HPDE6-E6E7 (cell line): ENCODE results near the gene VANGL2.
"Not testable (repeated sequence)": the region's sequence is repeated elsewhere in the genome, so short reads cannot be mapped to it uniquely, and the experiment has no call there.

ENCODE experiments used
- DNase-seq: peaks from one replicate; pipeline ENCODE4 v3.0.0; 2011; ENCODE audit warnings: missing footprints; ENCODE audit errors: extremely low spot score

The VANGL2 gene

GRCh38 chr1:160370561-160371345 lies 29.6 kb upstream of the VANGL2 start:
- DNase-seq: no peak

DNA sequence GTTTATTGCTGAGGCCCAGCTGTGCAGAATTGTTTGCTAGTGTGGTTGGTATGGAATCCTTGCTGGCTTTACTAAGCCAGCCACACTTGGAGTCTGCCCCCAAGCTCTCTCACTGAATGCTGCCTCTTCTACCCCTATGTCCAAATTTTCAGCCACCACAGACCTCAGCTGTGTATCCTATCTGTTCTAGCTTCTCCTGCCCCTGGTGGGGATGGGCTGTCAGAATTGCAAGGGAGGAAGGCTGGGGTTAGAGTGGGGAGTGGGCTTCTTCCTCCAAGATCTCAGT lies 29.1 kb upstream of the VANGL2 start:
- no peak for DNase-seq

DNA sequence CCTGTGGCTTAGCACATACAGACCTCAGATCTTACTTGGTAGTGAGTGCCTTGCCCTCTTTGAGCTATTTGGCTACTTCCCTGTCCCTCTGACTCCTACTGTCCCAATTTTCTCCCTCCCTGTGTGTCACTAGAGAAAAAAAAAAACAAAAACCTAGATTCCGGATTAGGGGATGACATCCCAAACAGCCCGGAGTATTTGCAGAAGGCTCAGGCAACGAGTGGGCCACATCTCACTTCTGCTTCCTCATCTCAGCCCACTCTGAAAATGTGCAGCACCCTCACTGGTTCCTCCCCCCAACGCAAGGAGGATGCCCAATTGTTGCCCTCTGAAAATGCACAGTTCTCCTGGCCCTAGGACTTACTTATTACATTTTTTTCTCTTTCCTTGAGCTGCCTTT lies 28.6 kb upstream of the VANGL2 start:
- DNase-seq: no peak

- no peak for DNase-seq
Measured at GRCh38 chr1:160373696-160374095, 26.7 kb upstream of the VANGL2 start.

GRCh38 chr1:160374306-160375110 lies 25.9 kb upstream of the VANGL2 start:
- DNase-seq: no peak

GRCh38 chr1:160375788-160376524 lies 24.4 kb upstream of the VANGL2 start:
- DNase-seq: no peak

- no peak for DNase-seq
Measured at GRCh38 chr1:160376525-160377131, 23.7 kb upstream of the VANGL2 start.

- no peak for DNase-seq
Measured at GRCh38 chr1:160377585-160378206, 22.7 kb upstream of the VANGL2 start.

DNA sequence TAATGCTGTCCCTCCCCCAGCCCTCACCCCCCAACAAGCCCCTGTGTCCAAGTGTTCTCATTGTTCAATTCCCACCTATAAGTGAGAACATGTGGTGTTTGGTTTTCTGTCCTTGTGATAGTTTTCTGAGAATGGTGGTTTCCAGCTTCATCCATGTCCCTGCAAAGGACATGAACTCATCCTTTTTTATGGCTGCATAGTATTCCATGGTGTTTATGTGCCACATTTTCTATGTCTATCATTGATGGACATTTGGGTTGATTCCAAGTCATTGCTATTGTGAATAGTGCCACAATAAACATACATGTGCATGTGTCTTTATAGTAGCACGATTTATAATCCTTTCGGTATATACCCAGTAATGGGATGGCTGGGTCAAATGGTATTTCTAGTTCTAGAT lies 15.6 kb upstream of the VANGL2 start:
- not testable (repeated sequence) for DNase-seq

DNA sequence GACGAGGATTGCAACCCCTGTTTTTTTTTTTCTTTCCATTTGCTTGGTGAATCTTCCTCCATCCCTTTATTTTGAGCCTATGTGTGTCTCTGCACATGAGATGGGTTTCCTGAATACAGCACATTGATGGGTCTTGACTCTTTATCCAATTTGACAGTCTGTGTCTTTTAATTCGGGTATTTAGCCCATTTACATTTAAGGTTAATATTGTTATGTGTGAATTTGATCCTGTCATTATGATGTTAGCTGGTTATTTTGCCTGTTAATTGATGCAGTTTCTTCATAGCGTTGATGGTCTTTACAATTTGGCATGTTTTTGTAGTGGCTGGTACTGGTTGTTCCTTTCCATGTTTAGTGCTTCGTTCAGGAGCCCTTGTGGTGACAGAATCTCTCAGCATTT lies 12.0 kb upstream of the VANGL2 start:
- not testable (repeated sequence) for DNase-seq

GRCh38 chr1:160394673-160395072 lies 5.7 kb upstream of the VANGL2 start:
- DNase-seq: no peak

DNA sequence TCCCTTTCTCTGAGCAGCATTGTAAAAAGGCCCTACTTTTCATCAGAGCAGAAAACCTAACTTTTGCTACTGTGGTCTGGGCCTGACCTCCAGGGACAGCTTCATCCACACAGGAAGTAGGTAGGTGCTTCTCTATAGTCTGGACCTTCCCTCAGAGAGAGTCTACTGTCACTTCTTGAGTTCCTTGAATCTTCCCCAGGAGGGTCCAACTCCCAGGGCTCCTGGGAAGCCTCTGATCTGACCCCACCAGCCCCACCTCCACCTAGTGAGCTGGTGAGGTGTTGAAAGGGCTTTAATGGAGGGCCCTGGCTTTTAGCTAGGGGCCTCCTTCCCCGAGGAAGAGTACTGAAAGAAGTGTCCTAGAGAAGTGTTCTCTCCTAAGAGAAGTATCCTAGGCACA lies 2.7 kb upstream of the VANGL2 start:
- DNase-seq: no peak

DNA sequence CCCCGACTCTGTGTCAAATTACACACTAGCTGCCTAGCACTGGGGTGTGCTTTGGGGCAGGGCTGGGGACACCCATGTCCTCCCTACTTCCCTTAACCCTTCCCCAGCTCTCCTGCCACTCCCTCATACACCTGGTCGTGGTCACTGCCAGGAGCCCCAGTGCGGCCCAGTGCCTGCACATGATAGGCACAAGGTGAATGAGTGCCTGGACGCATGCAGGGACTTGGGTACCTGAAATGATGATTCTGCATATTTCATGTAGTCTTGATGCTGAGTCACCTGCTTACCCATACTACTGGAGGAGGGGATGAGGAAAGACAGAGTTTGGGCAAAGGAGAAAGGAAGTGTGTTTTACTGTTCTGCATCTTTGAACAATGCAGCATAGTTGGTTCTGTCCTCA lies 1.5 kb upstream of the VANGL2 start:
- DNase-seq: no peak

- DNase-seq: no peak
Measured at GRCh38 chr1:160399544-160400222, 681 bp upstream of the VANGL2 start.

GRCh38 chr1:160400646-160401486 lies 502 bp downstream of the VANGL2 start:
- DNase-seq: no peak

DNA sequence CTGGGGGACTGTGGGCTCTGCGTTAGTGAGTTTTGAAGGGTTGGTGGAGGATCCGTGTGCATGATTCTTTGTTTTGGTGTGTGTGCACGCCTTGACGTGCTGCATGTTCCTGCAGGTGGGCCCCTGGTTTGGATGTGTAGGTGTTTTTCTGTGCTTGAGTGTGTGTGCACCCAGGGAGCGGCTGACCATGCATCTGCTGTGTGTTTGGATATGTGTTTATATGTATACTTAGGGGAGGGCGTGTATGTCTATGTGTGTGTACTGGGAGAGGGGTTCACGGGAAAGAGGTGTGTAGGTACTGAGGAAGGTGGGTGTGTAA lies 1.1 kb downstream of the VANGL2 start:
- DNase-seq: no peak

DNA sequence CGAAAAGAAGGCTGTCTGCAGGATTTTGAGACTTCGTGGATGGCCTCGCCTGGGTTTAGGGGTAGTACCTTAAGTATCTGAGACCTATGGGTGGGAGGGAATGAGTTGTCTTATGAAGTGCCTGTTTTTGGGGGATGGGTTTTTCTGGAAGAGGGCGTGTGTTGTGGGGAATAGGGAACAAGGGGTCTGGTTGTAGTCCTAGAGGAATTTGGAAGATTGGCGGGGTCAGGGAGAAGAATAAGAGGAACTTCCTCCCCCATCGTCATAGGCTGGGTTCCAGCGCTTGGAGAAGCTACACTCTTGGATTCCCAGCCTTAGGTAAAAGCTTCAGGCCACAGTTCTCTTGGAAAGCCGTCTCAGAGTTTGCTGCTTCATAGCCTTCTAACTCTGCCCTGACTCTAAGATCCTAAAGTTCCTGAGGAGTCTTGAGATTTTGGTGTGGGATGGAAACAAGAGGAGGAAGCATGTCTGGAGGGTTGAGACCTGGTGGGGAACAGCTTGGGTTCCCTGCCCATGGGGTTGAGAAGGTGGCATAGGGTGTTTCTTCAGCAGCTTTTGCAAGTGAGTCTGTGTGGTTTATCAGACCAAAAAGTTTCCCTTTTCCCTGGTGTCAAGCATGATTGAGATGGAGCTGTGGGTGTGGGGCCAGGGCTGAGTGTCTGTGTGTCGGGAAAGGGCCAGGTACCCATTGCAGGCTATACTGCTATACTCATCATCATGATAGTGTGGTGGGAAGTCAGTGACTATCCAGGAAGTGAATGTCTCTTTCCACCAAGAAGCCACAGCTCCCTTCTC lies 1.8 kb downstream of the VANGL2 start:
- DNase-seq: no peak

- DNase-seq: no peak
Measured at GRCh38 chr1:160403244-160403643, 2.9 kb downstream of the VANGL2 start.

GRCh38 chr1:160404094-160404493 lies 3.7 kb downstream of the VANGL2 start:
- no peak for DNase-seq
